Cardiac muscle cell (in vitro differentiated cells and primary cell): Measurements from ENCODE around the gene HSPBP1. TPM values are rescaled to one million over a fixed set of nuclear protein-coding genes. Genes with fewer than 3 reads are reported as not detected.

Source experiments
- DNase-seq, 2 donors: peaks; one replicate each; pipeline versions ENCODE4 v3.0.0 to v3.0.0-alpha.2; 2010 to 2017; ENCODE audit warnings: low read depth in 1 of 2, low spot score in 1 of 2
- H3K27ac ChIP-seq: fragments of 200-600 bp; sonication (generic); 2 replicates; pipeline ENCODE4 v1.5.1; 2016
- H3K27me3 ChIP-seq: fragments of 200-600 bp; sonication (generic); 2 replicates; pipeline ENCODE4 v1.6.0; 2016; ENCODE audit warnings: control low read depth
- H3K36me3 ChIP-seq: fragments of 200-600 bp; sonication (generic); 2 replicates; pipeline ENCODE4 v1.5.1; 2016; ENCODE audit warnings: control low read depth
- H3K4me1 ChIP-seq: fragments of 200-600 bp; sonication (generic); 2 replicates; pipeline ENCODE4 v1.8.1; 2017; ENCODE audit warnings: low read depth, mild to moderate bottlenecking, mixed run types
- H3K4me3 ChIP-seq: fragments of 200-600 bp; sonication (generic); 2 replicates; pipeline ENCODE4 v1.5.1; 2016; ENCODE audit warnings: mild to moderate bottlenecking
- H3K9me3 ChIP-seq: fragments of 200-600 bp; sonication (generic); 2 replicates; pipeline ENCODE4 v1.5.1; 2017; ENCODE audit warnings: low read depth, mild to moderate bottlenecking, control low read depth
- polyA plus RNA-seq: library from polyadenylated mRNA; unstranded; fragments of >200 nt; fragmentation: Nextera tagmentation; extraction: Ambion mirVana; gene quantifications from 2 replicates; pipeline ENCODE4 v1.2.1, GENCODE V29; 2016
- total RNA-seq: library from RNA; depleted of rRNA; stranded (reverse); fragments of >200 nt; gene quantifications from 2 replicates; pipeline ENCODE4 v1.2.3, GENCODE V29; 2016
- TF ChIP-seq, protein P1 (sequence below): IDR thresholded peaks from 2 replicates; pipeline ENCODE4 v1.5.1; 2012; ENCODE audit warnings: low read depth, mild to moderate bottlenecking, low read length

HSPBP1 gene
- total and polyA plus RNA-seq, 2 experiments from 2014 or later: 47.2 to 123 TPM

DNA sequence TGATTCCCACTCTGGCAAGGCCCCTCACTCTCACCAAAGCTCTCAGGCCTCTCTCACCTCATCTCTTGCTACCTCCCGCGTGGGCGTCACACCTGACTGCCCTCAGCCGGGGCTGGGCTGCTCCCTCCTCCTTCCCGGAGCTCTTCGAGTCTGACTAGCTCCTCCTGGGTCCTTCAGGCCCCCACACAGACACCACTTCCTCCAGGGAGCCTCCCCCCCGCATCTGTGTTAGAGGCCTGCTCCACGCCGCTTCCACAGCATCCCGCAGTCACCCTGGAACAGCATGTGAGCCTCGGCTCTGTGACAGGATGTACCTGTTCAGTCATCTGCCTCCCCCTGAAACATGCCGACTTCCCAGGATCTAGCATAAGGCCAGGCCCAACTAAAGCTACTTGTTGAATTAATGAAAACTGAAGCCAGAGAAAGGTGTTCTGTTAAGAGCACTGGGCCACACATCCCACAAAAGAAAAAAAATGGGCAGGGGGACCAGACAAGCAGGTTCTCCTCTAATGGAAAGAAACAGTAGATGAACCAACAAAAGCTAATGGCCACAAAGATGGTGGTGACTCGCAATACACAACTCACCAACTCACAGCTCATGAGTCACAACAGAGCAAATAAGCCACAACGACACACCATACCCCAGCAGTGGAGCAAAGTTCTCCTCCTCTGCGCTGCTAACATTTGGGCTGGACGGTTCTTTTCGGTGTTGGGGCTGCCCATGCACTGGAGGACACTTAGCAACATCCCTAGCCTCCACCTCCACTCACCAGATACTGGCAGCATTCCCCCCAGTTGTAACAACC lies 24.1 kb downstream of the HSPBP1 start:
- Histone ChIP-seq H3K27me3 (no peaks in the 10 kb centered on the region), H3K27ac (no peak overlapping the region), H3K36me3 (no peaks in the 10 kb centered on the region), H3K4me3 (no peak overlapping the region), H3K4me1 (peaks cover 15% of the 10 kb centered on the region), H3K9me3 (no peaks in the 10 kb centered on the region)
- TF ChIP-seq, protein P1, sequence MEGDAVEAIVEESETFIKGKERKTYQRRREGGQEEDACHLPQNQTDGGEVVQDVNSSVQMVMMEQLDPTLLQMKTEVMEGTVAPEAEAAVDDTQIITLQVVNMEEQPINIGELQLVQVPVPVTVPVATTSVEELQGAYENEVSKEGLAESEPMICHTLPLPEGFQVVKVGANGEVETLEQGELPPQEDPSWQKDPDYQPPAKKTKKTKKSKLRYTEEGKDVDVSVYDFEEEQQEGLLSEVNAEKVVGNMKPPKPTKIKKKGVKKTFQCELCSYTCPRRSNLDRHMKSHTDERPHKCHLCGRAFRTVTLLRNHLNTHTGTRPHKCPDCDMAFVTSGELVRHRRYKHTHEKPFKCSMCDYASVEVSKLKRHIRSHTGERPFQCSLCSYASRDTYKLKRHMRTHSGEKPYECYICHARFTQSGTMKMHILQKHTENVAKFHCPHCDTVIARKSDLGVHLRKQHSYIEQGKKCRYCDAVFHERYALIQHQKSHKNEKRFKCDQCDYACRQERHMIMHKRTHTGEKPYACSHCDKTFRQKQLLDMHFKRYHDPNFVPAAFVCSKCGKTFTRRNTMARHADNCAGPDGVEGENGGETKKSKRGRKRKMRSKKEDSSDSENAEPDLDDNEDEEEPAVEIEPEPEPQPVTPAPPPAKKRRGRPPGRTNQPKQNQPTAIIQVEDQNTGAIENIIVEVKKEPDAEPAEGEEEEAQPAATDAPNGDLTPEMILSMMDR: no peak
- peak in 1 of 2 donors; percentile 5 for DNase-seq

DNA sequence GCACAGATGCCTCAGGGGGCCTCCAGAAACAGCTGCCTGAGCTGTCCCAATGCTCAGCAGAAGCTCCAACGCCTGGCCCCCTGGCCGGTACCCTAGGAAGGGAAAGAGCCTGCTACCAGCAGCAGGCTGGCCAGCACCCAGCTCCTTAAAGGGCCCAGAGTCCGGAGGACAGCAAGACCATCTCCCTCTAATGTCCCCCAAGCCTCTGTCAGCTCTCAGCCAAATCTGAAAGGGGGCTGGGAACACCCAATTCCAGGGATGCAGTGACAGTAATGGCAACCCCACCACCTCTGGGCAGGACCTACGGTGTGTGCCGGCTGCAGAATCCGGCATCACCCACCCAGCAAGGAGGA lies 25.3 kb downstream of the HSPBP1 start:
- TF ChIP-seq, protein P1: no peak
- no peaks in the 10 kb centered on the region for H3K9me3 ChIP-seq
- DNase-seq: no peak
- H3K4me3 ChIP-seq: no peak overlapping the region
- H3K27ac ChIP-seq: no peak overlapping the region
- H3K27me3 ChIP-seq: no peaks in the 10 kb centered on the region
- H3K36me3 ChIP-seq: no peaks in the 10 kb centered on the region
- H3K4me1 ChIP-seq: peaks cover 12% of the 10 kb centered on the region

DNA sequence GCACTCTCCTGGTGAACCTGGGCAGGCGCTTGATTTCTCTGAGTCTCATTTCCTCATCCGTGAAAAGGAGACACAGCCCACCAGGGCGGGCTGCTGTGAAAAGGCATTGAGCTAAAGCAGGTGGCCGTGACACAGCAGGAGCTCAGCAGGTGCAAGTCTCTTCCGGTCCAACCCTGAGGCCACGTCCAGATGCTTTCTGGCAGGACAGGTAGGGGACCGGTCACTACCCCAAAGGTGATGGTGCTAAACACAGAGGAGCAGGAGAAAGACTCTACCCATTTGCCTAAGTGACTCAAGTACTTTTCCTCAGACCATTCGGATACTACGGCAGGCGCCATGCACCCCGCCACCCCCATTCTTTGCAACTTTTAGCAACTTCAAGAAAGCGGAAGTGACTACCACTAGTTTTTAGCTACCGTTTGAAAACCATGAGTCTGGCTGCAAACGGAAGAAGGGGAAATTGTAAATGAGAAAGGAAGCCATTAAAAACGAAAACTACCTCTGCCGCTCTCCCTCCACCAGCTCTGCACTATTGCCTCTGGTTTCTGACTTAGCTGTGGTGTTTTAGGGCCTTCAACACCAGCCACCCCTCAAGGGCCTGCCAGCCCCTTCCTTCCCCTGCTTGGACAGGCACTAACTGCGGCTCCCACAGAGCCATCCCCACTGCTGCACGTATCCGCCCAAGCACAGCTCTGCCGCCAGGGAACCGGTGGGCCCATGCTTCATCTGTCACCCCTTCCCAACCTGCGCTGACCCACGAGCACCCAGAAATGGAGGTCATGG lies 25.9 kb downstream of the HSPBP1 start:
- Histone ChIP-seq H3K27ac (no peak overlapping the region), H3K9me3 (no peaks in the 10 kb centered on the region), H3K27me3 (no peaks in the 10 kb centered on the region), H3K36me3 (no peaks in the 10 kb centered on the region), H3K4me1 (peaks cover 12% of the 10 kb centered on the region), H3K4me3 (no peak overlapping the region)
- TF ChIP-seq, protein P1: no peak
- DNase-seq: no peak

DNA sequence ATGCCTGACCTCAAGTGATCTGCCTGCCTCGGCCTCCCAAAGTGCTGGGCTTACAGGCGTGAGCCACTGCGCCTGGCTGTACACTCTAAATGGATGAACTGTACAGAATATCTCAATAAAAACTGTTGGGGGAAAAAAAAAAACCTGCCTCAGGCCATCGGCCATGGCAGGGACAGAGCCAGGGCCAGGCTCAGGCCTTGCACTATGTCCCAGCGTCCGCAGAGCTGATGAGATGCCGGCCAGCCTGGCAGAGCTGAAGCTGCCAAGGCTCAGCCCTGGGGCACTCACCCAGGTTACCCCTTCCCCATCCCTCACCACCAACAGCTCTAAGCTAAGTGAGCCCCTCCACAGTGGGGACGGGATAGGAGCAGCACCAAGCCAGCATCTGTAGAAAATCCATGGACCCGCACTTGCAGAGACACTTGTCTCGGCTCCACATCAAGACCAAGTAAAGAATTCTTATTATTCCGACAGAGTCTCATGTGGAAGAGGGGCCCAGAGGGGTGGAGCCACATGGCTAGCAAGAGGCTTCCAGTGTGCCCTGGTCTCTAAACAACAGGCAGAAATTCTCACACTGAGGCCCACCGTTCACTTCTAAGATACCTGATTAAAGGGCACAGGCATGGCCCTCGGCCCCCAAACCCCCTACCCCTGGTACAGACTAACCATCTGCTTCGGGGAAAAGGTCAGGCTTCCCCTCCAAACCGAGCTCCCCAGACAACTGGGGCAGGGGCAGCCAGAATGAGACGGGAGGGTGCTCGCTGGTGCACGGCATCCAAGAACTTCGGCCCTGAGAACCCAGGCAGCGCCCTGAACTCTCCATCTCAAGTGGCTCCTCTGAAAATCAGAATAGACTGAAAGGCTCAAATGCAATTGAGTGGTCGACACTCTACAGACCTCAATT lies 26.9 kb downstream of the HSPBP1 start:
- H3K9me3 ChIP-seq: no peaks in the 10 kb centered on the region
- no peak for DNase-seq
- peaks cover 20% of the 10 kb centered on the region for H3K4me1 ChIP-seq
- no peaks in the 10 kb centered on the region for H3K27me3 ChIP-seq
- H3K27ac ChIP-seq: no peak overlapping the region
- TF ChIP-seq, protein P1: no peak
- H3K4me3 ChIP-seq: no peak overlapping the region
- H3K36me3 ChIP-seq: no peaks in the 10 kb centered on the region

DNA sequence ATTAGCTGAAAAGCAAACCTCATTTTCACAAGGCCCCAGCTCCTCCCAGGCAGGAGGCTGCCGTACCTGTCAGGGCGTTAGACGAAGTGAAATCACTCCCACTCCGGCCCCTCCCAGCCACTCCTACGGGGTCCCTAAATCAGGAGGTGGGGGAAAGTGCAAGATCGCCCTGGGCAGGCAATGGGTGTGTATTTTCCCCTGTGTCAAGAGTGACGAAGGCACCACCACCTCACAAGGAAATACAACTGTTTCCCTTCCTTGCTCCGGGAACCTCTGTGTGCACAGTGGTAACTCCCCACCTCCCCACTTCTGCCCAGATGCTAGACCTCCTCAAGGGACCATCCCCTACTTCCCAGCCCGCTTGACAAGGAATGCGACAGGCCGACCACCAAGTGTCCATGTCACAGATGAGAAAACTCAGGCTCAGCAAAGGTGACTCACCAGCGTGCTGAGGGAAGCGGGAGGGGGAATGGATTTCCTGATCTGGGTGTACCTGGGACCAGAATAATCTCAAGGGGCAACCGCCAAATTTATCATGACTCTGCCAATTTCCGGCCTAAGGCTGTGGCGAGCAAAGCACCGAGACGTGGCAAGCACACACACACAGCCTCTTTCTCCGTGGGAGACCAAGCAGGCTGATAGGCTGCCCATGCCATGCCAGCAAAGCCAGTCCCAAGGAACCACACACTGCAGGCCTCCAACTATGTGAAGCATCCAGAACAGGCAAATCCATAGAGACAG lies 28.4 kb downstream of the HSPBP1 start:
- peak in 1 of 2 donors; percentile 55 for DNase-seq

More for the DNA sequence above, 28.4 kb downstream of the HSPBP1 start:
- no peaks in the 10 kb centered on the region for H3K27me3 ChIP-seq
- peaks cover 5% of the 10 kb centered on the region for H3K36me3 ChIP-seq
- TF ChIP-seq, protein P1: no peak
- H3K27ac ChIP-seq: no peak overlapping the region
- no peaks in the 10 kb centered on the region for H3K9me3 ChIP-seq
- H3K4me1 ChIP-seq: peaks cover 9% of the 10 kb centered on the region
- no peak overlapping the region for H3K4me3 ChIP-seq
